ENCODE measurements around the gene SMC3. TPM values are rescaled to one million over a fixed set of nuclear protein-coding genes. Genes with fewer than 3 reads are reported as not detected.

The SMC3 gene
- total RNA-seq, 2 experiments from 2014 or later, result 69.7 to 71.2 TPM

GRCh38 chr10:110584006-110584405, 16.5 kb downstream of the SMC3 start:
- intact Hi-C loops (cut with micrococcal nuclease), result no loop called here
- Mint-ChIP-seq H3K9me3 (no peaks in the 10 kb centered on the region), H3K4me1 (ENCODE audit: low read depth) (no peaks in the 10 kb centered on the region), H3K27ac (no peak overlapping the region), H3K4me3 (no peak overlapping the region), H3K27me3 (no peaks in the 10 kb centered on the region), H3K36me3 (ENCODE audit: low read depth) (peaks cover 54% of the 10 kb centered on the region)
- POLR2A ChIA-PET, result interaction anchor here (0.8 to 1.4 kb wide), 4 partner anchors 14 to 24 kb away, joined by 3 to 4 read pairs (median 3); partner anchors contain the start of gene SMC3
- ATAC-seq (no peak), DNase-seq (no peak)
- no peak for TF ChIP-seq CTCF (IDR thresholded peaks at IDR 0.05)
- CTCF ChIA-PET, result interaction anchor here (0.8 to 4.0 kb wide), 5 partner anchors 13 to 27 kb away, joined by 3 to 23 read pairs (median 3); no protein-coding TSS in a partner anchor

DNA sequence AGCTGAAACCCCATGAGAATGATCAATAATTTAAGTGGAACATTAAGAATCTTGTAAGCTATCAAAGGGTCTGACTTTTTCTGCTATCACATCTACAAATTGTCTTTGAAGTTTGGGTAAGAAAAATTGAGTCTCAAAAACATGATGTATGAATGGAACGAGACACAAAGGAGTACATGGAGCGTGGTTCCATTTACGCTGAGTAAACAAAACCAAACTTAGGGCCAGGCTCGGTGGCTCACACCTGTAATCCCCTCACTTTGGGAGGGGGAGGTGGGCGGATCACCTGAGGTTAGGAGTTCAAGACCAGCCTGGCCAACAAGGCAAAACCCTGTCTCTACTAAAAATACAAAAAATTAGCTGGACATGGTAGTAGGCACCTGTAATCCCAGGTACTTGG, 24.3 kb downstream of the SMC3 start:
- ATAC-seq, result no peak
- no peak for TF ChIP-seq CTCF (IDR thresholded peaks at IDR 0.05)
- Mint-ChIP-seq H3K4me3 (no peak overlapping the region), H3K4me1 (ENCODE audit: low read depth) (no peaks in the 10 kb centered on the region), H3K27ac (no peak overlapping the region), H3K36me3 (ENCODE audit: low read depth) (peaks cover 46% of the 10 kb centered on the region), H3K9me3 (no peaks in the 10 kb centered on the region), H3K27me3 (no peaks in the 10 kb centered on the region)
- CTCF ChIA-PET, result interaction anchor here (0.7 to 1.5 kb wide), 3 partner anchors 9 to 45 kb away, joined by 3 to 4 read pairs (median 4); no protein-coding TSS in a partner anchor
- POLR2A ChIA-PET, result no interaction called here
- no peak for DNase-seq
- intact Hi-C loops (cut with micrococcal nuclease), result no loop called here

DNA sequence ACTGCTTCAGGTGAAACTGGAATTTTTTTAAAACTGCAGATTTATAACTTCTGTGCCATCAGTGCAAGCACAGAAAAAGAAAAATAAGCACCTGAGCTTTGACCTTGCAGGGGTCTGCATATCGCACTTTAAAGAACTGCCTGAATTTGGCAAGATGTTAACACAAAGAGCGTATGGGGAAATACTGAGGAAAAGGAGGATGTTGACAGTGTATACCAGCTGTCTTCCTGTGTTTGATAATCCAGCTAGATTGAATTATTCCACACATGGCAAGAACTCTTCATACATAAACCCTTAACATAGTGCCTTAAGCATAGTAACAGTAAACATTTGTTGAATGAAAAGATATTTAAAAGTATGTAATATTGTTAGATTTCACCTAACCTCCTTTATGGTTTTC, 30.0 kb downstream of the SMC3 start:
- H3K9me3 Mint-ChIP-seq, result no peaks in the 10 kb centered on the region
- POLR2A ChIA-PET, result interaction anchor here (1.4 kb wide), 1 partner anchor 13 kb away, joined by 3 read pairs; no protein-coding TSS in a partner anchor
- no peaks in the 10 kb centered on the region for H3K27me3 Mint-ChIP-seq
- TF ChIP-seq CTCF (IDR thresholded peaks at IDR 0.05), result no peak
- ATAC-seq, result no peak
- no peaks in the 10 kb centered on the region for H3K4me1 Mint-ChIP-seq (ENCODE audit: low read depth)
- intact Hi-C loops (cut with micrococcal nuclease), result loop anchor here (5.0 kb wide), 1 partner anchor 290 kb away; no protein-coding TSS in a partner anchor
- DNase-seq, result no peak
- H3K36me3 Mint-ChIP-seq (ENCODE audit: low read depth), result peaks cover 34% of the 10 kb centered on the region
- CTCF ChIA-PET, result interaction anchor here (1.5 to 4.5 kb wide), 2 partner anchors 8 to 14 kb away, joined by 4 to 23 read pairs; no protein-coding TSS in a partner anchor
- H3K27ac Mint-ChIP-seq, result no peak overlapping the region
- H3K4me3 Mint-ChIP-seq, result no peak overlapping the region

GRCh38 chr10:110600487-110601101, 33.1 kb downstream of the SMC3 start:
- peaks cover 43% of the 10 kb centered on the region for H3K36me3 Mint-ChIP-seq (ENCODE audit: low read depth)
- no peak overlapping the region for H3K27ac Mint-ChIP-seq
- TF ChIP-seq CTCF (IDR thresholded peaks at IDR 0.05), result peak; percentile 69
- ChIA-PET CTCF (interaction anchor here (0.8 to 4.5 kb wide), 22 partner anchors 8 to 498 kb away, joined by 3 to 27 read pairs (median 4); partner anchors contain the start of genes SMC3 and SMNDC1), POLR2A (interaction anchor here (0.6 to 0.9 kb wide), 3 partner anchors 49 to 296 kb away, joined by 3 read pairs; partner anchors contain the start of gene SMNDC1)
- no peaks in the 10 kb centered on the region for H3K4me1 Mint-ChIP-seq (ENCODE audit: low read depth)
- H3K27me3 Mint-ChIP-seq, result no peaks in the 10 kb centered on the region
- intact Hi-C loops (cut with micrococcal nuclease), result no loop called here
- H3K9me3 Mint-ChIP-seq, result no peaks in the 10 kb centered on the region
- peak; percentile 38 for DNase-seq
- ATAC-seq, result peak; percentile 80
- no peak overlapping the region for H3K4me3 Mint-ChIP-seq

DNA sequence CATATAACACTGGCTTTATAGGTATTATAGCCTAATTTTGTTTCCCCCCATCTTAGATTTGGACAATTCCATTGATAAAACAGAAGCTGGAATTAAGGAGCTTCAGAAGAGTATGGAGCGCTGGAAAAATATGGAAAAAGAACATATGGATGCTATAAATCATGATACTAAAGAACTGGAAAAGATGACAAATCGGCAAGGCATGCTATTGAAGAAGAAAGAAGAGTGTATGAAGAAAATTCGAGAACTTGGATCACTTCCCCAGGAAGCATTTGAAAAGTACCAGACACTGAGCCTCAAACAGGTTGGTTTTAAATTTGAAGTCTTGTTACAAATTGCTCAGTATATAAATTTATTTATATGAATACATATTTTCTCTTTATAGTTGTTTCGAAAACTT, 34.1 kb downstream of the SMC3 start:
- intact Hi-C loops (cut with micrococcal nuclease), result no loop called here
- H3K27ac Mint-ChIP-seq, result no peak overlapping the region
- H3K4me1 Mint-ChIP-seq (ENCODE audit: low read depth), result no peaks in the 10 kb centered on the region
- H3K27me3 Mint-ChIP-seq, result no peaks in the 10 kb centered on the region
- H3K4me3 Mint-ChIP-seq, result no peak overlapping the region
- H3K9me3 Mint-ChIP-seq, result no peaks in the 10 kb centered on the region
- CTCF ChIA-PET, result interaction anchor here (0.7 to 3.4 kb wide), 4 partner anchors 9 to 294 kb away, joined by 3 to 27 read pairs (median 7); no protein-coding TSS in a partner anchor
- peaks cover 40% of the 10 kb centered on the region for H3K36me3 Mint-ChIP-seq (ENCODE audit: low read depth)
- POLR2A ChIA-PET, result no interaction called here
- DNase-seq (no peak), ATAC-seq (no peak)
- TF ChIP-seq CTCF (IDR thresholded peaks at IDR 0.05), result no peak
